ENCODE measurements around the gene VPS41.

The VPS41 gene

GRCh38 chr7:38798552-38799267 lies 110.3 kb downstream of the VPS41 start:
- DNase-seq, result no peak

- peak; percentile 62 for DNase-seq
Measured at GRCh38 chr7:38796626-38797501, 112.1 kb downstream of the VPS41 start.

GRCh38 chr7:38795593-38795992 lies 113.4 kb downstream of the VPS41 start:
- DNase-seq, result no peak

- no peak for DNase-seq
Measured at GRCh38 chr7:38781991-38782390, 127.0 kb downstream of the VPS41 start.

- DNase-seq, result no peak
Measured at GRCh38 chr7:38777609-38778008, 131.4 kb downstream of the VPS41 start.

GRCh38 chr7:38775506-38776175 lies 133.3 kb downstream of the VPS41 start:
- no peak for DNase-seq

- no peak for DNase-seq
Measured at GRCh38 chr7:38773430-38773829, 135.6 kb downstream of the VPS41 start.

GRCh38 chr7:38760226-38760625 lies 148.8 kb downstream of the VPS41 start:
- DNase-seq, result no peak

GRCh38 chr7:38759028-38759427 lies 150.0 kb downstream of the VPS41 start:
- no peak for DNase-seq

GRCh38 chr7:38757931-38758330 lies 151.1 kb downstream of the VPS41 start:
- DNase-seq, result no peak

- DNase-seq, result no peak
Measured at GRCh38 chr7:38756521-38756920, 152.5 kb downstream of the VPS41 start.

- no peak for DNase-seq
Measured at GRCh38 chr7:38753347-38753746, 155.6 kb downstream of the VPS41 start.

GRCh38 chr7:38751416-38751815 lies 157.6 kb downstream of the VPS41 start:
- no peak for DNase-seq

- DNase-seq, result no peak
Measured at GRCh38 chr7:38748056-38748610, 160.9 kb downstream of the VPS41 start.

GRCh38 chr7:38746438-38746837 lies 162.6 kb downstream of the VPS41 start:
- DNase-seq, result no peak

- no peak for DNase-seq
Measured at GRCh38 chr7:38744746-38745145, 164.2 kb downstream of the VPS41 start.

- DNase-seq, result no peak
Measured at GRCh38 chr7:38743899-38744298, 165.1 kb downstream of the VPS41 start.

- no peak for DNase-seq
Measured at GRCh38 chr7:38740041-38740440, 168.9 kb downstream of the VPS41 start.

- no peak for DNase-seq
Measured at GRCh38 chr7:38736138-38736537, 172.9 kb downstream of the VPS41 start.

- DNase-seq, result no peak
Measured at GRCh38 chr7:38731215-38731614, 177.8 kb downstream of the VPS41 start.

- no peak for DNase-seq
Measured at GRCh38 chr7:38728145-38728544, 180.8 kb downstream of the VPS41 start.

- DNase-seq, result no peak
Measured at GRCh38 chr7:38727184-38727940, 181.6 kb downstream of the VPS41 start.

- no peak for DNase-seq
Measured at GRCh38 chr7:38723327-38723726, 185.7 kb downstream of the VPS41 start.
